ENCODE results near the gene TAF15.

The TAF15 gene

DNA sequence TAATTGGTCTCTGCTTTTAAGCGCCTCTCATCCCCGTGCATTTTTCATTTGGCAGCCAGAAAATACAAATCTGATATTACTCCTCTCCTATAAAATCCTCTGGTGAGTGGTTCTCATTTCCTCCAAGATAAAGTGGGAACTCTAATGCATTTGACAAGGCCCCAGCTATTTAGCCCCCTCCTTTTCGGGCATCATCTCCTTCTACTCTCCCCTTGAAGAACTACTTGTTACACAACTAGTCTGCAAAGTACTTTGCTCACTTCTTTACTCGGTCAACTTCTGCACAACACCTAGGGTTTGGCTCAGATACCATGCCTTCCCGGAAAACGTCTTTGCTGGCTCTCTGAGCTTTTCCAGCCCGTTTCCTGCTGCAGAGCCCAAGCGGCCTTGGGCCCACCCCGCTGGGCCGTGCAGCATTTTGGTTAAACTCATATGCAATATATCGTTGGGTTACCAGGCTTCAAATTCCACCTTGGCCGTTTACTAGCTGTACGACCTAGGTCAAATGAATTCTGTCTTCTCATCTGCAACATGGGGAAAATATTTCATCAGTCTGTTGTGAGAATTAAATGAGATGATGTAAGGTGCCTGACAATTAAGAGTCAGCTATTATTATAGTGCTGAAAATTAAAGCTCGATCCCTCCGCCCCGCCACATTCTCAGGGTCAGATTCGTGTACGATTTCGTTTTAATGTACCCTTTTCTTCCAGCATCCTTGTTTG, 883 bp upstream of the TAF15 start:
- H3F3A ChIP-seq (ENCODE audit: insufficient read depth, low read length): no peaks in the 10 kb centered on the region
- no peaks in the 10 kb centered on the region for H3K9me2 ChIP-seq (ENCODE audit: low read depth, low read length)
- H3K27me3 ChIP-seq (ENCODE audit: insufficient read depth, low read length): no peaks in the 10 kb centered on the region
- H3K27ac ChIP-seq (ENCODE audit: low read depth, low read length, poor library complexity, severe bottlenecking): peak overlapping the region; percentile 84
- H4K20me1 ChIP-seq (ENCODE audit: insufficient read depth, low read length): peaks cover 5% of the 10 kb centered on the region; the same call in 1 of the 2 replicates
- peak overlapping the region; percentile 23; the same call in 1 of the 2 replicates for H2AFZ ChIP-seq (ENCODE audit: low read length)
- peak overlapping the region; percentile 77 for H3K9ac ChIP-seq (ENCODE audit: low read length)
- peak overlapping the region; percentile 72 for H3K4me3 ChIP-seq (ENCODE audit: low read depth, low read length, poor library complexity, severe bottlenecking)
- H3K36me3 ChIP-seq (ENCODE audit: insufficient read depth, low read length): peaks cover 21% of the 10 kb centered on the region; the same call in 1 of the 2 replicates
- TF ChIP-seq, protein P1, sequence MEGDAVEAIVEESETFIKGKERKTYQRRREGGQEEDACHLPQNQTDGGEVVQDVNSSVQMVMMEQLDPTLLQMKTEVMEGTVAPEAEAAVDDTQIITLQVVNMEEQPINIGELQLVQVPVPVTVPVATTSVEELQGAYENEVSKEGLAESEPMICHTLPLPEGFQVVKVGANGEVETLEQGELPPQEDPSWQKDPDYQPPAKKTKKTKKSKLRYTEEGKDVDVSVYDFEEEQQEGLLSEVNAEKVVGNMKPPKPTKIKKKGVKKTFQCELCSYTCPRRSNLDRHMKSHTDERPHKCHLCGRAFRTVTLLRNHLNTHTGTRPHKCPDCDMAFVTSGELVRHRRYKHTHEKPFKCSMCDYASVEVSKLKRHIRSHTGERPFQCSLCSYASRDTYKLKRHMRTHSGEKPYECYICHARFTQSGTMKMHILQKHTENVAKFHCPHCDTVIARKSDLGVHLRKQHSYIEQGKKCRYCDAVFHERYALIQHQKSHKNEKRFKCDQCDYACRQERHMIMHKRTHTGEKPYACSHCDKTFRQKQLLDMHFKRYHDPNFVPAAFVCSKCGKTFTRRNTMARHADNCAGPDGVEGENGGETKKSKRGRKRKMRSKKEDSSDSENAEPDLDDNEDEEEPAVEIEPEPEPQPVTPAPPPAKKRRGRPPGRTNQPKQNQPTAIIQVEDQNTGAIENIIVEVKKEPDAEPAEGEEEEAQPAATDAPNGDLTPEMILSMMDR (IDR thresholded peaks at IDR 0.05; ENCODE audit: low read length): no peak
- no peak for TF ChIP-seq EZH2 (IDR thresholded peaks at IDR 0.05; ENCODE audit: borderline replicate concordance, low read length)
- peak overlapping the region; percentile 94 for H3K4me2 ChIP-seq (ENCODE audit: low read length)
- no peaks in the 10 kb centered on the region for H3K9me3 ChIP-seq (ENCODE audit: low read length)
- peaks cover 29% of the 10 kb centered on the region for H3K4me1 ChIP-seq (ENCODE audit: insufficient read depth, low read length, severe bottlenecking)
- peaks cover 38% of the 10 kb centered on the region for H3K79me2 ChIP-seq (ENCODE audit: insufficient read depth, low read length)

DNA sequence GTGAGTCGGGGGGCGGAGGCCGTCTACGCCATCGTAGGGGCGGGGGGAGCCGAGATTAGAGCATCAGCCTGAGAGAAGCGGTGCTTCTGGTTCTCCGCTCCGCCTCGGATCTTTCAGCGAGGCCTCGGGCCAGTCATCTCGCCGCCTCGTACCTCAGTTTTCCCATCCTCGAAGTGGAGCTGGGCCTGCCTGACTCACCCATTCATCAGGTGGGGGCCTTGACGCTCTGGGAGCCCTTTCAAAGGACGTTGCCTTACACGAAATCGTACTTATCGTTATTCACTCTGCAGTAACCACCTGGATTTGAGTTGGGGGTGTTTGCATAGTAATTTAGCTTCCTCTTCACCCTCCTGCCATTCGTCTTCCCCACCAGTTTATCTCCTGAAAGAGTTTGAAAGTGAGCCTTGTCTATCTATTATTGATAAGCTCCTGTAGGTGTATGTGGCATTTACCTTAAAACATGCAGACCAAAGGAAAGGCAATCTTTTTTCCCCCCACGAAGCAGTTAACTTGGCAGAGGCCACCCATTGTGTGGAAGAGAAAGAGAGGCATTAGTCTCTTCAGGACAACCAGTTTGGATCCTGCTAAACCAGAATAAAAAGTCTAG, 674 bp downstream of the TAF15 start:
- Histone ChIP-seq H3K36me3 (ENCODE audit: insufficient read depth, low read length) (peaks cover 23% of the 10 kb centered on the region; the same call in 1 of the 2 replicates), H3K79me2 (ENCODE audit: insufficient read depth, low read length) (peaks cover 53% of the 10 kb centered on the region), H3K9ac (ENCODE audit: low read length) (peak overlapping the region; percentile 77), H3F3A (ENCODE audit: insufficient read depth, low read length) (no peaks in the 10 kb centered on the region), H2AFZ (ENCODE audit: low read length) (no peak overlapping the region), H4K20me1 (ENCODE audit: insufficient read depth, low read length) (peaks cover 5% of the 10 kb centered on the region; the same call in 1 of the 2 replicates), H3K4me3 (ENCODE audit: low read depth, low read length, poor library complexity, severe bottlenecking) (peak overlapping the region; percentile 72), H3K27me3 (ENCODE audit: insufficient read depth, low read length) (no peaks in the 10 kb centered on the region), H3K4me1 (ENCODE audit: insufficient read depth, low read length, severe bottlenecking) (peaks cover 29% of the 10 kb centered on the region), H3K9me2 (ENCODE audit: low read depth, low read length) (no peaks in the 10 kb centered on the region), H3K4me2 (ENCODE audit: low read length) (peak overlapping the region; percentile 94), H3K27ac (ENCODE audit: low read depth, low read length, poor library complexity, severe bottlenecking) (peak overlapping the region; percentile 84), H3K9me3 (ENCODE audit: low read length) (no peaks in the 10 kb centered on the region)
- no peak for TF ChIP-seq EZH2 (IDR thresholded peaks at IDR 0.05; ENCODE audit: borderline replicate concordance, low read length)
- TF ChIP-seq, protein P1 (IDR thresholded peaks at IDR 0.05; ENCODE audit: low read length): no peak

DNA sequence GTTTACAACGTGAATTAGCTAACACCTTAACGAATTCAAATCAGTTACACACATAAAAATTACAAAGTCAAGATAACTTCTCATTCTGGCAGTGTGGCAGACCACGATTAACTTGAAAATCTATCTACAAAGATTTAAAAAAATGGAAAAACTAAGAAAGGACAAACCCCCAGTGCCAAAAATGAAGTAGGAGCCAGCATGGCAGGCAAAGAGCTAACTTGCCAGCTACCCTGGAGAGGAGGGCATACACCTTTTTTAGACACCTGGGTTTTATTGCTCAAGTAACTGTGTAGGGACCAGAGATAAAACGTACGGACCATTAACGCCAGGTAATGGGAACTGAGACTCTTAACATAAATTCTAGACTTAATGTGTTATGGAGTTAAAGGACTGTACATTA, 2.5 kb downstream of the TAF15 start:
- H3K9ac ChIP-seq (ENCODE audit: low read length): no peak overlapping the region
- H3K4me1 ChIP-seq (ENCODE audit: insufficient read depth, low read length, severe bottlenecking): peaks cover 29% of the 10 kb centered on the region
- peaks cover 5% of the 10 kb centered on the region; the same call in 1 of the 2 replicates for H4K20me1 ChIP-seq (ENCODE audit: insufficient read depth, low read length)

More for the DNA sequence above, 2.5 kb downstream of the TAF15 start:
- Histone ChIP-seq H3K4me3 (ENCODE audit: low read depth, low read length, poor library complexity, severe bottlenecking) (peak overlapping the region; percentile 72), H3K9me3 (ENCODE audit: low read length) (no peaks in the 10 kb centered on the region), H3K27me3 (ENCODE audit: insufficient read depth, low read length) (no peaks in the 10 kb centered on the region), H3K9me2 (ENCODE audit: low read depth, low read length) (no peaks in the 10 kb centered on the region), H2AFZ (ENCODE audit: low read length) (no peak overlapping the region), H3K27ac (ENCODE audit: low read depth, low read length, poor library complexity, severe bottlenecking) (no peak overlapping the region), H3K79me2 (ENCODE audit: insufficient read depth, low read length) (peaks cover 71% of the 10 kb centered on the region), H3K36me3 (ENCODE audit: insufficient read depth, low read length) (peaks cover 41% of the 10 kb centered on the region; the same call in 1 of the 2 replicates), H3K4me2 (ENCODE audit: low read length) (peak overlapping the region; percentile 94), H3F3A (ENCODE audit: insufficient read depth, low read length) (no peaks in the 10 kb centered on the region)
- TF ChIP-seq, protein P1 (IDR thresholded peaks at IDR 0.05; ENCODE audit: low read length): no peak
- TF ChIP-seq EZH2 (IDR thresholded peaks at IDR 0.05; ENCODE audit: borderline replicate concordance, low read length): no peak

Measured in OCI-LY1 (cell line).